GM11168 (cell line): ENCODE measurements around the gene ANXA2.

ENCODE experiments used
- in situ Hi-C: fragments of 300-500 bp; cut with MboI; formaldehyde crosslinking; loops from one replicate; pipeline ENCODE4 v1.12.0; 2022; ENCODE audit warnings: low sequenced_read_pairs; ENCODE audit not compliant: unreplicated experiment

ANXA2 gene

DNA sequence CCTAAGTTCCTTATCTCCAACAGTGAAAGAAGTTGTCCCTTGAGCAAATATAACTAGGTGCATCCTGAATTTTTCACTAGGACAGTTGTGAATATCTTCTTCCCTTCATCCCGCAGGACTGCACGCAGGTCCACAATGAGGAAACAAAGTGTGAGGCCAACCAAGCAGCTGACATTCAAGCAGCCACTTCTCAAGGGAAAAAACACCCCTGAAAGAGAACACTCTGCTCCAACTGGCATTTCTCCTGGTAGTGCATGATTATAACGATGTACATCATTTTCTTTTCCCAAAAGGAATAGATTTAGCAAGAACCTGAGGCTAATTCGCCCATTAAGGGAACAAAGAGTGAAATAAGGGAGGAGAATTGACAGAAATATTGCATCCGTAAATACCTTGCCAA is 74.5 kb downstream of the ANXA2 start:
- in situ Hi-C loops: no loop called here

DNA sequence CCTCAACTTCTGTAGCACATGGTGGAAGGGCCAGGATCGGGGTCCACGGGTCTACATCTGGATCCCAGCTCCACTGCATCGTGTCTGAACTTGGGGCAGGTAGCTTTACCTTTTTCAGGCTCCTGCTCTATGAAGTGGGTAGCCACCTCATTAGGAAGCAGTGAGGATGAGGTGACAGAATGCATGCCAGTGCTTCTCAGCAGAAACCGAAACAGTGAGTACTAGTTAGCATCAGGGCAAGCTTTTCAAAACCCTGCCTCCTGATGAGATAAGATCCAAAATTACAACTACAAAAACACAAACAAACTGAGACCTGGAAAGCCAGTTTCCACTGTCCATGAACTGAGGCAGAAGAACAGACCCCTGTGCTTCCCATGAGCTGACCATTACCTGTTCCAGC is 77.4 kb downstream of the ANXA2 start:
- in situ Hi-C loops: no loop called here

DNA sequence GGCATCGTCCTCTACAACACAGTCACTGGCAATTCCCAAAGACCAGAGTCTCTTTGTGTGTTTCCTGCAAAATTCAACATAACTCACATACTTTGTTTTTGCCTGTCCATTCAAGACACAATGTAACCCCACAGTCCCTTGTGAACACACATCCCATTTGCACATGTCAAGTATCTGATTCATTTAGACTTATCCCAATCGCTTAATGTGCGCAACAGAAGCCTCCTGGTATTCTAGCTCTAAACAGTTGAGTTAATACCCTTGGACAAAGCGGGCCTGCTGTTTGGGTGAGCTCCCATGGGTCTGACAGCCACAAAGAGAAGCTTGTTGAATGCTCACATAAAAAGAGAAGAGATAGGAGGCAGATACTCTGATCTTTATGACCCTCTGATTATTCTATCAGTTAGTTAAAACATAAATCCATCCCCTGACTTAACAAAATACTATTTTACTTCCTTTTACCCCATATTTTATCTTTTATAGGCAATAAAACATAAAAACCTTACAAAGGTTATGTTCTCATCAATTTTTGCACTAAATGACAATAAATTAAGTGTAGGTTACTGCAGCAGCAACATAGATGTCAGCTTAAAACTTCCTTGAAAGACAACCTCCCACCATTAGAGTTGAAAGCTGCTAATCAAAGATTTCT is 79.4 kb downstream of the ANXA2 start:
- in situ Hi-C loops: no loop called here

DNA sequence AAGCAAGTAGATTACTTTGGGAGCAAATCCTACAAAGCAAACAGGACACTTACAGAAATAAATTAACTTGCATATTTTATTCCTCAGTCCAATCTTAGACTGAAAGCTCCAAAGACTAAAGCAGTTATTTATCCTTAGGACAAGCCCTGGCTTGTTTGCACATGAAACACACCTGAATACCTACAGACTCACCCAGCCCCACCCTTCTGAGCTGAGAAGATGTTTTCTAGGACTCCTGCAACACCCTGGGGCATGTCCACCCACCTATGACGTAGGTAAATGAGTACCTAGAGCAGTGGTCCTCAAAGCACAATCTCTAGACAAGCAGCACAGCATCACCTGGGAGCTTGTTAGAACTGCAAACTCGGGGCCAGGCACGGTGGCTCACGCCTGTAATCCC is 80.8 kb downstream of the ANXA2 start:
- in situ Hi-C loops: no loop called here

DNA sequence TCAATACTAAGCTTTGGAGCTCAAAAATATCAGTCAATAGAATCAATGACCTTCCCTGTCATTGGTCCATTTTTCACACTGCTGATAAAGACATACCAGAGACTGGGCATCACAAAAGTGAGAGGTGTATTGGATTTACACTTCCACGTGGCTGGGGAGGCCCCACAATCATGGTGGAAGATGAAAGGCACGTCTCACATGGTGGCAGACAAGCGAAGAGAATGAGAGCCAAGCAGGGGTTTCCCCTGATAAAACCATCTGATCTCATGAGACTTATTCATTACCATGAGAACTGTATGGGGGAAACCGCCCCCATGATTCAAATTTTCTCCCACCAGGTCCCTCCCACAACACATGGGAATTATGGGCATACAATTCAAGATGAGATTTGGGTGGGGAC is 81.9 kb downstream of the ANXA2 start:
- in situ Hi-C loops: no loop called here

DNA sequence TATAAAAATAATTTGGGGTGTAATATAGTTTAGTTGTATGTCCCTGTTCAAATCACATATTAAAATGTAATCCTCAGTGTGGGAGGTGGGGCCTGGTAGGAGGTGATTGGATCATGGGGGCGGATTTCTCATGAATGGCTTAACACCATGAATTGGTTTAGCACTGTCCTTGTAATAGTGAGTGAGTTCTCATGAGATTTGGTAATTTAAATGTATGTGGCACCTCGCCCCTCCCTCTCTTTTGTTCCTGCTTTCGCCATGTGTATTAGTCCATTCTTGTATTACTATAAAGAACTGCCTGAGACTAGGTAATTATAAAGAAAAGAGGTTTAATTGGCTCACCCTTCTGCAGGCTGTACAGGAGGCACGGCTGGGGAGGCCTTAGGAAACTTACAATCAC is 83.9 kb downstream of the ANXA2 start:
- in situ Hi-C loops: no loop called here

DNA sequence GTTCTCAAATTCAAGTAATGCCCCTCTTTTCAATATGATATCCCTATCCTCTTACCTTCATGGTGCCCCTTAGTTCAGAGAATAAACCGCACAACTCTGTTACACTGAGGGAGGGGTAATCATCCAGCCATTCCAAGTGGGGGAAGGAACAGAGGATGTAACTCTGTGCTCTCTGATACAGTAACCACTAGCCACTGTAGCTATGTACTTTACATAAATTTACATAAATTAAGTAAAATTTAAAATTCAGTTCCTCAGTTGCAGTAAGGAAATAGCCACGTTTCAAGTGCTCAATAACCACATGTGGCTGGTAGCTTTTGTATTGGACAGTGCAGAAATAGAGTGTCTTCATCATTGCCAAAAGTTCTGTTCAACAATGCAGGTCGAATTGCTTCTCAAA is 90.8 kb downstream of the ANXA2 start:
- in situ Hi-C loops: no loop called here

DNA sequence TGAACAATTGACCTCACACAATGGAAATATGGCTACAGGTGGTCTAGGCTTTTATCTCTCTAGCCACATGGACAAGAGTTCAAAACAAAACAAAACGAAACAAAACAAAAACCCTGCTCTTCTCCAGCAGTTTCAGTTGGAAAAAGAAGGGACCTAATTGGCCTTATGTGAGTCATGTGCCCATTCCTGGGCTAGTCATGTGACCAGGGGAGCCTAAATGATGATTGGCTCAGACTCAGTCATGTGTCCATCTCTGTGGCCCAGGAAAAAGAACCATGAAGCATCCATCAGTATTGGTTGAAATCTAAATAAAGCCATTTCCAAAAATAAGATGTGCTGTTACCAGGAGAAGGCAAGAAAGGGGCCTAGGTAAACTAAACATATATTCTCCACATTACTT is 96.8 kb downstream of the ANXA2 start:
- in situ Hi-C loops: no loop called here

DNA sequence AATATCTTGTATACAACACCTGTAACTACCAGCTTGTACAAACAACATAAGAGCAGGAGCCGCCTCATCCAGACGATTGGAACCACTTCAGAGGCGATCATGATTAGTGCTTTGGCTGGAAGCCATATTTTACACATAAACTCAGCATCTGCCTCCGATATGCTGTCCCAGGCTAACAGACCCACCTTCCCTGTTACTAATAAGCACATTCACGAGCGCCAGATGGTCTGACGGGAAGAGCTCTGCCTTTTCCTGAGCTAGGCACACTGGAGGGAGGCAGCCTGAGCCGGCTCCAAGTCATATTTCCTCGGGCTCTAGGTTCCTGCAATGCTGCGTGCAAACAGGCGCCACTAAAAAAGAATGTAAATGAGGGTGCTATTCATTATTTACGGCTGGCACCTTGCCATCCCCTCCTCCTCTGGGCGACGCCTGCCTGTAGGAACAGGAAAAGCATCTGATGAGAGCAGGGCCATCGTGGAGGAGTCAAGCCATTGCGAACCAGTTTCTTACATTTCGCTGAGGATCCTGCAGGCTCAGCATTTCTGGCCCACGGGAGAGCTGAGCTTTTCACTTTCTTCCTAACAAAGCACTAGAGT is 98.2 kb downstream of the ANXA2 start:
- in situ Hi-C loops: no loop called here
